Activated T-cell treated with anti-CD3 and anti-CD28 coated beads, Interleukin-2, amount 50 U/mL, for 72 hours (primary cell): ENCODE results near the gene COL5A1. TPM values are rescaled to one million over a fixed set of nuclear protein-coding genes. Genes with fewer than 3 reads are reported as not detected.

Source experiments
- ATAC-seq, 2 donors: fragments of 150-1000 bp; cut with Tn5 transposase; replicated peaks in 1 of 2; 2 replicates each; pipeline ENCODE4 v1.10.0; 2021; ENCODE audit warnings: moderate library complexity in 2 of 2, mild to moderate bottlenecking in 1 of 2
- DNase-seq, 2 donors: peaks; one replicate each; pipeline ENCODE4 v3.0.0; 2021 to 2022; ENCODE audit warnings: mixed read lengths in 1 of 2
- H3K27ac Mint-ChIP-seq: one replicate; pipeline ENCODE4 v1.8.0; 2022; ENCODE audit warnings: mild to moderate bottlenecking, moderate library complexity, mixed read lengths
- H3K27me3 Mint-ChIP-seq: one replicate; pipeline ENCODE4 v1.8.0; 2022; ENCODE audit warnings: low read depth, mixed read lengths
- H3K36me3 Mint-ChIP-seq, 2 donors: one replicate each; pipeline ENCODE4 v1.8.0; 2022; ENCODE audit warnings: mixed read lengths in 2 of 2, mild to moderate bottlenecking in 1 of 2; ENCODE audit not compliant: insufficient read depth in 2 of 2
- H3K4me1 Mint-ChIP-seq: one replicate; pipeline ENCODE4 v1.8.0; 2022; ENCODE audit warnings: low read depth, mixed read lengths
- H3K4me3 Mint-ChIP-seq, 2 donors: one replicate each; pipeline ENCODE4 v1.8.0; 2022; ENCODE audit warnings: mild to moderate bottlenecking in 2 of 2, mixed read lengths in 2 of 2, moderate library complexity in 2 of 2
- H3K9me3 Mint-ChIP-seq, 2 donors: one replicate each; pipeline ENCODE4 v1.8.0; 2022; ENCODE audit warnings: mixed read lengths in 2 of 2
- total RNA-seq, 2 donors: library from RNA; stranded (reverse); gene quantifications; one replicate each; pipeline ENCODE4 v1.2.3, GENCODE V29; 2022

COL5A1 gene
- total RNA-seq, 2 donors from 2014 or later, result 0.49 TPM; not detected in 1

DNA sequence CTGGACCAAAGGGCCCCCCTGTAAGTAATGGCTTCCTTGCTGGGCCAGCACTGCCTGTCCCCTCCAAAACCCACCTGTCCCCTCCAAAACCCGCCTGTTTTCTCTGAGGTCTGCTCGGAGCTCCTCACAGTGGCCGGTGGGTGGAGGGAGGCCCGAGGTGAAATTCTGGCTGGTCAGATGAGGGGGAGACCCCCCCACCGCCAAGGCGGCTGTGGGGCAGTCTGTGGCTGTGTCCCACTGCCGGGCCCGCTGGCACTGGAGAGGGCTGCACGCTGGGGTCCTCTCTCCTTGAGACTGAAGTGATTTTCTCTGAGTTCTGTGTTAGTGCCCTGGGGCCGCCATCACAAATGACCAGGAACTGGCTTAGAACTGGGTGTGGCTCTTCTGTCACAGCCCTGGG, 155.3 kb downstream of the COL5A1 start:
- Mint-ChIP-seq H3K27ac (no peak overlapping the region), H3K9me3 (no peaks in the 10 kb centered on the region), H3K4me3 (no peak overlapping the region), H3K36me3 (no peaks in the 10 kb centered on the region), H3K4me1 (no peaks in the 10 kb centered on the region), H3K27me3 (no peaks in the 10 kb centered on the region)
- ATAC-seq, result no peak
- DNase-seq, result no peak

DNA sequence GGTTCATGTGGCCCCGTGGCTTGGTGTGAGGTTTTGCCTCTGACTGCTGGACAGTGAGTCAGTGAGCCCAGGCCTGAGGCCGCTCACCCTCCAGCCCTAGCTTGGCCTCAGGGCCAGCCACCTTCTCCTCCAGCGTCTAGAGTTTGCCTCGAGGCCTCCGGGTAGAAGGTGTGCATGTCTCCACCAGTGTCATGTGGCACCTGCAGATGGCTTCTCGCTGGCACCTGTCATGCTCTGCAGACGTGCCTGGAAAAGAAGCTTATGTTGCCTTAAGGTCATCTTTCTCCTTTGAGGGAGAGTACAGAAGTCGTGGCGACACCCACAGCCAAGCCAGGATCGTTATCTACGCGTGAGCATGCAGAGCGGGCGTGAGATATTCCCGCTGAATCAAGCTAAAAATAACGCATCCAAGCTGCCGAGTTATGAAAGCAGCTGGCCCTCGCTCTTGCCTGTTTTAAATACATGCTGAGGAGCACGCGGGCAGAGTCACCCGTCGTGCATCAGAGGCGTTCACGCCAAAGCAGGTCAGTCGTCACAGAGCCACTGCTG, 159.3 kb downstream of the COL5A1 start:
- DNase-seq (no peak), ATAC-seq (no peak)
- H3K27me3 Mint-ChIP-seq, result no peaks in the 10 kb centered on the region
- H3K4me3 Mint-ChIP-seq, result no peak overlapping the region
- no peaks in the 10 kb centered on the region for H3K4me1 Mint-ChIP-seq
- H3K27ac Mint-ChIP-seq, result no peak overlapping the region
- H3K36me3 Mint-ChIP-seq, result no peaks in the 10 kb centered on the region
- no peaks in the 10 kb centered on the region for H3K9me3 Mint-ChIP-seq

DNA sequence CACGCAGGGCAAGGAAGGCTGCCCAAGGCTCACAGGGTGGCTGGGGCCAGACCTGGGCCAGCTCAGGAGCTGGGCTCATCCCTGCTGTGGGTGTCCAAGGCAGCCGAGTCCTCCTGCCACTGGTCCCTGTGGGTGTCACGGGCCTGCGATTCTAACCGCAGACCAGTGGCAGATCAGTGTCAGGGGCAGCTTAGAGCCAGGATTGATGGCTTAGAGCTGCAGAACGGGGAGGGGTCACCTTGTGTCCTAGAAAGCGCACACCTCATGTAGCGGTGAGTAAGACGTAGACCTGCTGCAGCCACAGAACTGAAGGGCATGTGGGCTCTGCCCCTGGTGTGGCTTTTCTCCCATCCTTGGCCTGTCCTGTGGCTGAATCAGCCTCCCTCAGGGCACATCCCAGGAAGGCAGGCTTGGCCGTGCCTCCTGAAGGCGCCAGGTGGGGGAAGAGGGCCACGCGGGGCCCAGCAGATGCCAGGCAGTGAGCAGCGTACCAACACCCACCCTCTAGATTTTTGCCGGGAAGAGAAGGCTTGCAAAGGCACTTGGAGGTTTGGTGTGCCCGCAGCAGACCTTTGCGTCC, 160.7 kb downstream of the COL5A1 start:
- Mint-ChIP-seq H3K36me3 (no peaks in the 10 kb centered on the region), H3K27ac (no peak overlapping the region), H3K4me3 (no peak overlapping the region), H3K27me3 (no peaks in the 10 kb centered on the region), H3K9me3 (no peaks in the 10 kb centered on the region), H3K4me1 (no peaks in the 10 kb centered on the region)
- ATAC-seq (no peak), DNase-seq (no peak)

DNA sequence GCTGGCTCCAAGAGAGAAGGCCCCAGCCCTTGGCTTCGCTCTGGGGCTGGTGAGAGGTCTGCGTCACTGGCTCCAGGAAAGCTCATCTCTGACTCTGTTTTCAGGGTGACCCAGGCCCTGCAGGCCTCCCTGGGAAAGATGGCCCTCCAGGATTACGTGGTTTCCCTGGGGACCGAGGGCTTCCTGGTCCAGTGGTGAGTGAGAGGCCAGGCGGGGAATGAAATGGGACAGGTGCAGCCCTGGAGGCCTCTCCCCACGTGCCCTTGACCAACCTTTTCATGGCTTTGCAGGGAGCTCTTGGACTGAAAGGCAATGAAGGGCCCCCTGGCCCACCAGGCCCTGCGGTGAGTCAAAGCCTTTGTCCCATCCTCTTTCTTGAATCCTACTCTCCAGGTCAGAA, 163.3 kb downstream of the COL5A1 start:
- DNase-seq, result no peak
- Mint-ChIP-seq H3K27me3 (no peaks in the 10 kb centered on the region), H3K27ac (no peak overlapping the region), H3K9me3 (no peaks in the 10 kb centered on the region), H3K4me3 (no peak overlapping the region), H3K36me3 (no peaks in the 10 kb centered on the region), H3K4me1 (no peaks in the 10 kb centered on the region)
- ATAC-seq, result no peak

DNA sequence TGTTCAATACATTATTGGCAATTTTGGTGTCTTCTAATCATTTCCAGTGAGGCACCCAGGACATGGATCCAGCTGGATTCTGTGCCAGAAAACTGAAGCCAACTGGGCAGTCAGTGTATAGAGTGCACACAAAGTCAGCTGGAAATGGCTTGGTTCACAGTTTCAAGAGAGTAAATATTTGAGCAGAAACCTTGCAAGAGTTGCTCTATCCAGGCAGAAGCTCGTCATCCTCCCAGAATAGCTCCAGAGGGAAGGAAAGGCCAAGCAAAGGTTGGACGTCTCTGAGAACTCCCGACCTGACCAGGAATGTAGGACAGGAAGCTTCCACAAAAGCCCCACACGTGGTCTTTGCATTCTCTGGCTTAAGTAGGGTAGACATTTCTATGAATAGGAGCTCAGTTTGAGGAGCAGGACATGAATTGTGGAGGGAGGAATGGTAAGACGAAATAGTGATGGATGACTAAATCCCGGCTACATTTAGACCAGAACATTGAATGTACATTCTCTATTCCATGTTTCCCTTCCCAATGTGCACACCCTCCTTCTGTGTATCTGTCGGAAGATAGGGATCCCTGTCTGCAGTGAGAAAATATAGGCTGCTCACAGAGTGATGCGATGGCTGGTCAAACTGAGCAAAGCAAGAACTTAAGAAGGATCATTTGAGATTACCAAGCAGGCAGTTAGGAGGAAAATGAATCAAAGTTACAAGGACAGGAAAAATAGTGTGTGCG, 166.3 kb downstream of the COL5A1 start:
- no peaks in the 10 kb centered on the region for H3K36me3 Mint-ChIP-seq
- no peaks in the 10 kb centered on the region for H3K27me3 Mint-ChIP-seq
- H3K4me1 Mint-ChIP-seq, result no peaks in the 10 kb centered on the region
- H3K9me3 Mint-ChIP-seq, result no peaks in the 10 kb centered on the region
- DNase-seq (no peak), ATAC-seq (no peak)
- no peak overlapping the region for H3K27ac Mint-ChIP-seq
- H3K4me3 Mint-ChIP-seq, result no peak overlapping the region

DNA sequence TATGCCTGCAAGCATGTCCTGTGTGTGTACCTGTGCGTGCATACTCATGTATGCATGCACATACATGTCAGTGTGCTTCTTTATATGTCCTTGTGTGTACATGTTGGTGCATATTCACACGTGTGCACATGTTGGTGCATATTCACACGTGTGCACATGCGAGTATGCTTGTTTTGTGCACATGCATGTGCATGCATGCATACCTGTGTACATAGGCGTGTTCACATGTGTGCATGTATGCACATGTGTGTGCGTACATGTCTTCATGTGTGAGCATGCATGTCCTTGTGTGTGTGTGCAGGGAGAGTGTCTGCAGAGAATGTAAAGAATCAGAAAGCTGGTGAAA, 166.8 kb downstream of the COL5A1 start:
- H3K36me3 Mint-ChIP-seq, result no peaks in the 10 kb centered on the region
- DNase-seq, result no peak
- H3K4me3 Mint-ChIP-seq, result no peak overlapping the region
- ATAC-seq, result no peak
- no peaks in the 10 kb centered on the region for H3K27me3 Mint-ChIP-seq
- no peaks in the 10 kb centered on the region for H3K9me3 Mint-ChIP-seq
- H3K27ac Mint-ChIP-seq, result no peak overlapping the region
- no peaks in the 10 kb centered on the region for H3K4me1 Mint-ChIP-seq

DNA sequence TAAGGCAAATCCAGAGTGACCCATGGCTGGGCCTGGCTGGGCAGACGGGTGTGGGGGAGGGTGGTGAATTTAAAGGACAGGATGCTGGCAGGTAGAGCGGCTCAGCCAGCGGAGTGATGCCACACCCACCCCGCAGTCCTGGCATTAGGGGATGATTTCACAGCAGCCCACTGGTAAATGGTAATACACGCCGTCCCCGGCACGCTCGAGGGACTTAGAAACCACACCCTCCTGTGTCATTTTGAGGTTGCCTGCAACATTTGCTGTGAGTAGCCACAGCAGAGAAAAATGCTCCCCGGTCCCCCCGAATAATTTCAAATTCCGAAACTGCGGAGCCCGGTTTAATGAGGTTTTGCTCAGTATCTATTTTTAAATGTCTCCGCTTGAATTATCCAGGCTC, 167.7 kb downstream of the COL5A1 start:
- Mint-ChIP-seq H3K27ac (no peak overlapping the region), H3K36me3 (no peaks in the 10 kb centered on the region), H3K4me1 (no peaks in the 10 kb centered on the region), H3K4me3 (no peak overlapping the region), H3K27me3 (no peaks in the 10 kb centered on the region), H3K9me3 (no peaks in the 10 kb centered on the region)
- DNase-seq (no peak), ATAC-seq (no peak)

DNA sequence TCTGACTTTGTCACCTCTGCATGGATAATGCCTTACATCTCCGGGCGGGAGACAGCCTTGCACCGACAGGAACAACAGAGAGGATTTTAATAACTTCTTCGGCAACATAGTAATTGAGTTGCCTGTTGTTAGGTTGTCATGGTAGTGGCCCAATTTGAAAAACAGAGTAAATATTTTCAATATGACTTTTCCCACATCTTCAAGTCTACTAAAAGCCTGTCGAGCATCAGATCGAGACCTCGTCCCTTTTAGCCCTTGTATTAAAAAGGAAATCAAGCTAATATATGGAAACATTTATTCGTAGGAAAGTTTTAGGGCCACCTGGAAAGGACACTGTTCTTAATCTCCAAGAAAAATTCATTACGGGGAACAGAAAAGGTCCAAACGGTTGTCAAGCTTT, 168.2 kb downstream of the COL5A1 start:
- ATAC-seq (no peak), DNase-seq (no peak)
- Mint-ChIP-seq H3K36me3 (no peaks in the 10 kb centered on the region), H3K27me3 (no peaks in the 10 kb centered on the region), H3K9me3 (no peaks in the 10 kb centered on the region), H3K4me3 (no peak overlapping the region), H3K4me1 (no peaks in the 10 kb centered on the region), H3K27ac (no peak overlapping the region)

DNA sequence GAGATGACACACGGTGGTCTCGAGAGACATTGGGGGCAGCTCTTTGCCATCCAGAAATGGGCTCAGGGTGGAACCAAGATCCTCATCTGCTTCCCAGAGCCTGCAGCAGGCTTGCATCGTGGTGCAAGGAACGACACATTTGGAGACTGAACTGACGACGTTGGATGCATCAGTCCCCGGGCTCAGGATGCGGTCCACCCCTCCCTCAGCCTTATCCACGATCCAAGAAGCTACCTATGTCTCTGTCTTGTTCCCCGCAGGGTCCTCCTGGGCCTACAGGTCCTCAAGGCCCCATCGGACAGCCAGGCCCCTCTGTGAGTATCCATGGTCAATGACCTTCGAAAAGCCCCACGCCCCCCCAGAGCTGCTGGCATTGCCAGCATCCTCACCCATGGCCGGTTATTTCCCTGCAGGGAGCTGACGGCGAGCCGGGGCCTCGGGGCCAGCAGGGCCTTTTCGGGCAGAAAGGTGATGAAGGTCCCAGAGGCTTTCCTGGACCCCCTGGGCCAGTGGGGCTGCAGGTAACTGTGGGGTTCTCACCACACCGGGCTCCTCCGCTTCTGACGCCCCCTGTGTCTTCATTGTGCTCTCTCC, 169.6 kb downstream of the COL5A1 start:
- no peak overlapping the region for H3K27ac Mint-ChIP-seq
- H3K27me3 Mint-ChIP-seq, result no peaks in the 10 kb centered on the region
- H3K4me3 Mint-ChIP-seq, result no peak overlapping the region
- no peaks in the 10 kb centered on the region for H3K4me1 Mint-ChIP-seq
- H3K9me3 Mint-ChIP-seq, result no peaks in the 10 kb centered on the region
- ATAC-seq (no peak), DNase-seq (no peak)
- no peaks in the 10 kb centered on the region for H3K36me3 Mint-ChIP-seq

DNA sequence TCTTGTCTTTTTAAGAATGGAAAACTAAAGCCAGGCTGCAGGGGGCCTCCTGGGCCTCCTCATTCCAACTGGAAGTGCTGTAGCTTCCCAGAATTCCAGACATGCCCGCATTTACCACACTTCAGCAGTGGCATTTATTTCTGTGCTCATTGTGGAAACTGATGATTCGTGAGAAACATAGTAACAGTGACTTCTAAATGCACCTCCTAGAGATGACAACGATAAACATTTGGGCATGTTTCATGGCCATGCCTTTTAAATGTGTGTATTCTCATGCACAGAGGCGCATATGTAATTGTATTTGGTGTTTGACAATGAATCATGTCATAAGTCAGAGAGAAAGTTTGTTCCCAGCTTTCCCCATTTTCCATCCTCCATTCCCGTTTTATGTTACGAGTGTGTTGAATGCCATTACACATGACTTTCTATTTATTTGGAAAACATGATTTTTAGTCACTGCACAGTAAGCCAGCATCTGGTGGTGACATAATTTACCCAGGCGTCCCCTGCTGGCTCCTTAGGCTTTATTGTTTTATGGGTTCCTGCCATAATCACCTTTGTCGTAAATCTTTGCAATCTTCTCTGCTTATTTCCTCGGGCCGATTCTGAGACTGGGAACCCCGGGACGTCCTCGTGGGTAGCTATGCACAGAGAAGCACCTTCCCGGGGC, 170.2 kb downstream of the COL5A1 start:
- DNase-seq (no peak), ATAC-seq (no peak)
- H3K27ac Mint-ChIP-seq, result no peak overlapping the region
- H3K4me1 Mint-ChIP-seq, result no peaks in the 10 kb centered on the region
- H3K27me3 Mint-ChIP-seq, result no peaks in the 10 kb centered on the region
- H3K36me3 Mint-ChIP-seq, result no peaks in the 10 kb centered on the region
- no peak overlapping the region for H3K4me3 Mint-ChIP-seq
- H3K9me3 Mint-ChIP-seq, result no peaks in the 10 kb centered on the region

DNA sequence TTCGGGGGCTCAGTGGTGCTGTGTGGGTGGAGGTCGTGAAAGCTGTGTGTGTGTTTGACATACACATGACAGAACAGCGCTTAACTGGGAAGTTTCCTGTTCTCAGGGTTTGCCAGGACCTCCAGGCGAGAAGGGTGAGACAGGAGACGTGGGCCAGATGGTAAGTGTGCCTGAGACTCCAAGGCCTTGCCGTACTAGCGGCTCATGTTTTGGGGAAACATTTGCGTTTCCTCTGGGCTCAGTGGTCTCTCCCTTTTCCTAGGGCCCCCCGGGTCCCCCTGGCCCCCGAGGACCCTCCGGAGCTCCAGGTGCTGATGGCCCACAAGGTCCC, 170.7 kb downstream of the COL5A1 start:
- Mint-ChIP-seq H3K4me1 (no peaks in the 10 kb centered on the region), H3K27ac (no peak overlapping the region), H3K36me3 (no peaks in the 10 kb centered on the region), H3K9me3 (no peaks in the 10 kb centered on the region), H3K4me3 (no peak overlapping the region), H3K27me3 (no peaks in the 10 kb centered on the region)
- ATAC-seq, result no peak
- no peak for DNase-seq

DNA sequence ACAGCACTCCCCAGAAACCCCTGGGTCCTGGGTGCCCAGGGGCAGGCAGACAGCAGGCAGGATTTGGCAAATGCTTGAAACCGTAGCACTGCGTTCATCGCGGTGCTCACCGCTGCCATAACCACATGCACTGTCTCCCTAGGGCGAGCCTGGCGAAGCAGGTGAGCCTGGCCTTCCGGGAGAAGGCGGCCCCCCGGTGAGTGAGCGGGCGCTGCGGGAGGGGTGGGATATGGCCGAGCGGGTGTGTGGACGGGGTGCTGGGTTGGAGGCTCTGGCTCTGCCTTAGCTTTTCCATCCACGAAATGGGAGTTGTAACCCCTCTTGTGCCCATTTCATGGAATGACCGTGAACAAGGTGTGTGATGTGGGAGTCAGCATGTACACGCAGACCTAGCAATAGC, 172.2 kb downstream of the COL5A1 start:
- ATAC-seq (no peak), DNase-seq (no peak)
- Mint-ChIP-seq H3K36me3 (no peaks in the 10 kb centered on the region), H3K4me1 (no peaks in the 10 kb centered on the region), H3K4me3 (no peak overlapping the region), H3K9me3 (no peaks in the 10 kb centered on the region), H3K27me3 (no peaks in the 10 kb centered on the region), H3K27ac (no peak overlapping the region)

DNA sequence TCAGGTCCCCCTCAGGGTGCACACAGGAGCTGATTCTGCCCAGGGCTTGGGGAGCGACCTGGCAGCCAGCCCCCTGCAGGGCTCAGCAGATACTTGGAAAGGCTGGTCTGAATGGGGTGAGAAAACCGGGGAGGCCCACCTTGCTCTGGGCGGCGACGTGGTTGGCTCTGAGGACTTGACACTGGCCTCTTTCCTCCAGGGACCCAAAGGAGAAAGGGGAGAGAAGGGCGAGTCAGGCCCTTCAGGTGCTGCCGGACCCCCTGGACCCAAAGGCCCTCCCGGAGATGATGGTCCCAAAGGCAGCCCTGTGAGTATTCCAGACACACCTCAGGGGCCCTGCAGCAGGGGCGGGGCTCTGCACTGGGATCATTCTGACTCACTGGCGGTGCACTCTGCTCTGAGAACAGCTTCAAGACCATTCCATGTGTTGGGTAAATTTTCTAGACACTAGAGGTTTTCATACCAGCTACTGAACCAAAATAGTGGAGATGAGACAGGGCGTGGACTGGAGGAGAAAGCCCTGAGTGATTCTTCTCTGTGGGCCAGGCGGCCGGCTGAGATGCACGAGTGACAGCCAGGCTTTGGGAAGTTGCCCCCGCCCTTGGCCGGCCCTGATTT, 173.1 kb downstream of the COL5A1 start:
- DNase-seq (no peak), ATAC-seq (no peak)
- Mint-ChIP-seq H3K9me3 (no peaks in the 10 kb centered on the region), H3K4me3 (no peak overlapping the region), H3K27me3 (no peaks in the 10 kb centered on the region), H3K27ac (no peak overlapping the region), H3K4me1 (no peaks in the 10 kb centered on the region), H3K36me3 (no peaks in the 10 kb centered on the region)
